Fibroblast of mammary gland (primary cell): ENCODE measurements around the gene AP3D1.
A peak's percentile ranks its signal among the peaks of the same experiment; 100 is the strongest.

Experiments used
- DNase-seq: peaks from one replicate; pipeline ENCODE4 v3.0.0-alpha.2; 2010; ENCODE audit warnings: low read depth
- H3K4me3 ChIP-seq: 2 replicates; pipeline ENCODE4 v1.5.1; 2011; ENCODE audit warnings: low read depth, mild to moderate bottlenecking, low read length, moderate library complexity; ENCODE audit not compliant: control insufficient read depth
- CTCF ChIP-seq: conservative IDR thresholded peaks from 2 replicates; pipeline ENCODE4 v1.5.1; 2011; ENCODE audit warnings: low read depth, low read length, inconsistent platforms; ENCODE audit not compliant: control insufficient read depth, insufficient read depth

Gene AP3D1

GRCh38 chr19:2055931-2056836 is 95.2 kb downstream of the AP3D1 start:
- DNase-seq = peak; percentile 84
- peak overlapping the region; percentile 32 for H3K4me3 ChIP-seq
- TF ChIP-seq CTCF = no peak

GRCh38 chr19:2054763-2055162 is 96.6 kb downstream of the AP3D1 start:
- H3K4me3 ChIP-seq = no peak overlapping the region
- no peak for TF ChIP-seq CTCF
- no peak for DNase-seq

- DNase-seq = no peak
- no peak overlapping the region for H3K4me3 ChIP-seq
- TF ChIP-seq CTCF = no peak
Observed at GRCh38 chr19:2053601-2054389, 97.6 kb downstream of the AP3D1 start.

GRCh38 chr19:2051773-2052704 is 99.3 kb downstream of the AP3D1 start:
- no peak for DNase-seq
- H3K4me3 ChIP-seq = no peak overlapping the region
- no peak for TF ChIP-seq CTCF

- H3K4me3 ChIP-seq = peak within 1 kb of the TSS; percentile 78
- peak; percentile 77 for DNase-seq
- TF ChIP-seq CTCF = no peak
Observed at GRCh38 chr19:2050991-2051772, 100.2 kb downstream of the AP3D1 start, which contains the start of gene MKNK2. Gene MKNK2, minus strand, starts transcription at chr19:2051244. Its CDS starts 393 bp downstream, at chr19:2050851.
